ENCODE measurements around the gene GNA15. TPM values are rescaled to one million over a fixed set of nuclear protein-coding genes. Genes with fewer than 3 reads are reported as not detected.

GNA15 gene
- total RNA-seq, 1 donor from 2014 or later: 24.2 TPM

DNA sequence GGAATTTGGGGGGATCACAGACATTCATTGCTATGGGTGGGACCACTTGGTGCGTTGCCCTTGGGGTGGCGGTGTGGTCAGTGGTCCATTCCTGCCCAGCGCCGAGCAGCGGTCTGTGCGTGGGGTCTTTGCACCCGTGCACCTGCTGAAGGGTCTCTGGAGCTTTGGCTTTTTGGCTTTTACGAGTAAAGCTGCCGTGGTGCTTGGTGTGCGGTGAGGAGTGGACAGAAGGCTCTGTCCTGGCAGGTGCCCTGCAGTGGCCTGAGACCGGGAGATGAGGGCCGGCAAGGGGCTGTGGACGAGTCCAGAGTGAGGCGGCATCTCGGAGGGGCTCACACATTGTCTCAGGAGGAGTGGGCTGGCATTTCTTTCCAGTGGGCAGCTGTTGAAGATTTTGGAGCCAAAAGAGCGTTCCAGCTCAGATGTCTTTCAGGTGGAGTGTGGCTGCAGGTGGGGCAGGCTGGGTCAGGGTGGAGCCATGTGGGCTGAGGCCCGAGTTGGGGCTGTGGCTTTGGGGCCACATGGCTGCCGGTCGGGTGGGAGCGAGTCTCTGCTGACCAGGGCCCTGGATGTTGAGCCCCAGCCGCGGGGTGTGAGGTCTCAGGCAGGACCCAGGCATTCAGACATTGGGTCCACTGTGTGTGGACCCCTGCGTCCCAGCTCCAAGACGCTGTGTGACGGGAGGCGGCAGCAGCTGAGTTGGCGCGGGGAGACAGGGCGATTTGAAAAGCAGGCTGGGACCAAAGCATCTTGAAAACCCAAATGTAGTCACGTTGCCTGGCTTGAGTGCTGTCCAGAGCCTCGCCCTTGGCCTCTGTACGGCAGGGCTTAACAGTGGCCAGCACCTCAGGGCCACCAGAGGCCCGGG lies 30.0 kb upstream of the GNA15 start:
- Histone ChIP-seq H3K4me3 (no peak overlapping the region), H3K27me3 (ENCODE audit: low read depth) (no peaks in the 10 kb centered on the region), H3K9me3 (no peaks in the 10 kb centered on the region), H3K36me3 (peaks cover 6% of the 10 kb centered on the region), H3K4me1 (peaks cover 78% of the 10 kb centered on the region), H3K27ac (peak overlapping the region; percentile 36)
- no peak for ATAC-seq
- no peak for TF ChIP-seq CTCF (IDR thresholded peaks at IDR 0.05)
- no peak for DNase-seq
- intact Hi-C loops (cut with DNase I): no loop called here

GRCh38 chr19:3106509-3107141 lies 29.2 kb upstream of the GNA15 start:
- peaks cover 71% of the 10 kb centered on the region for H3K4me1 ChIP-seq
- peaks cover 14% of the 10 kb centered on the region for H3K36me3 ChIP-seq
- H3K27ac ChIP-seq: peak overlapping the region; percentile 77
- TF ChIP-seq CTCF (IDR thresholded peaks at IDR 0.05): no peak
- intact Hi-C loops (cut with DNase I): no loop called here
- H3K4me3 ChIP-seq: no peak overlapping the region
- H3K27me3 ChIP-seq (ENCODE audit: low read depth): no peaks in the 10 kb centered on the region
- H3K9me3 ChIP-seq: no peaks in the 10 kb centered on the region
- DNase-seq (no peak), ATAC-seq (no peak)

DNA sequence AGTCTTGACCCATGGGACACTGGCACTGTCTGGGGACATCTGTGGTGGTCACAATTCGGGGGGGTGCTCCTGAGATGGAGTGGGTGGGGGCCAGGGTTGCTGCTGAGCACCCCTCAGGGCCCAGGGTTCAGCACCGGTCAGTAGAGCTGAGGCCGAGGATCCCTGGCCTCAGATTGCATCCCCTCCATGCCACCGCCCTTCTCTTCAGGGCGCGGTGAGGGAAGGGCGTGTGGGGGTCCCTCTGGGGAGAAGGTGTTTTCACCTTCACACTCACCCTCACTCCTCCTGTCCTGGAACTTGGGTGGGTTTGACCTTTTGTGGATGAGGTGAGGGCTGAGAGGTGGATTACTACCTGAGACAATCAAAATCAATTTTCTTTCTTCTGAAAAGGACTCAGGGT lies 28.2 kb upstream of the GNA15 start:
- DNase-seq (no peak), ATAC-seq (no peak)
- Histone ChIP-seq H3K27ac (peak overlapping the region; percentile 77), H3K36me3 (peaks cover 16% of the 10 kb centered on the region), H3K27me3 (ENCODE audit: low read depth) (no peaks in the 10 kb centered on the region), H3K9me3 (no peaks in the 10 kb centered on the region), H3K4me1 (peaks cover 61% of the 10 kb centered on the region), H3K4me3 (no peak overlapping the region)
- no peak for TF ChIP-seq CTCF (IDR thresholded peaks at IDR 0.05)
- intact Hi-C loops (cut with DNase I): no loop called here

DNA sequence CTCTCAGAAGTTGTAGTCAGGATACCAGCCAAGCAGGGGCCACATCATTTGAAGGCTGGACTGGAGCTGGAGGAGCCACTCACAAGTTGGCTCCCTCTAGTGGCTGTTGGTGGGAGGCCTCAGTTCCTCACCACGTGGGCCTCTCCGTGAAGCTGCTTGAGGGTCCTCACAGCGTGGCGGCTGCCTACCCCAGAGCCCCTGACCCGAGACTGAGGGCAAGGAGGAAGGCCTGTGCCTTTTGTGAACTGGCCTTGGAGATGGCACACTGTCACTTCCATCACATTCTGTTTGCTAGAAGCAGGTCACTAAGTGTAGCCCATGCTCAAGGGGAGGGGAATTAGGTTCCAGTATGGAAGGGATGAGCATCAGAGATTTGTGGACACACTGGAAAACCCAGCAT lies 27.1 kb upstream of the GNA15 start:
- Histone ChIP-seq H3K9me3 (no peaks in the 10 kb centered on the region), H3K36me3 (peaks cover 24% of the 10 kb centered on the region), H3K4me3 (no peak overlapping the region), H3K27ac (no peak overlapping the region), H3K4me1 (peaks cover 50% of the 10 kb centered on the region), H3K27me3 (ENCODE audit: low read depth) (no peaks in the 10 kb centered on the region)
- DNase-seq: peak; percentile 78
- ATAC-seq: peak; percentile 49 to 65
- intact Hi-C loops (cut with DNase I): no loop called here
- peak; percentile 89 for TF ChIP-seq CTCF (IDR thresholded peaks at IDR 0.05)

GRCh38 chr19:3109491-3109890 lies 26.3 kb upstream of the GNA15 start:
- DNase-seq: no peak
- Histone ChIP-seq H3K4me3 (no peak overlapping the region), H3K27ac (no peak overlapping the region), H3K9me3 (no peaks in the 10 kb centered on the region), H3K4me1 (peaks cover 42% of the 10 kb centered on the region), H3K36me3 (peaks cover 32% of the 10 kb centered on the region), H3K27me3 (ENCODE audit: low read depth) (no peaks in the 10 kb centered on the region)
- intact Hi-C loops (cut with DNase I): no loop called here
- ATAC-seq: no peak
- TF ChIP-seq CTCF (IDR thresholded peaks at IDR 0.05): no peak
